Activated naive CD8-positive, alpha-beta T cell (primary cell): ENCODE data around the gene STX11.
A peak's percentile ranks its signal among the peaks of the same experiment; 100 is the strongest.

Experiments used
- H3K27ac Mint-ChIP-seq: one replicate; pipeline ENCODE4 v1.8.0; 2021; ENCODE audit warnings: mixed read lengths
- H3K27me3 Mint-ChIP-seq: one replicate; pipeline ENCODE4 v1.8.0; 2021; ENCODE audit warnings: mixed read lengths
- H3K36me3 Mint-ChIP-seq: one replicate; pipeline ENCODE4 v1.8.0; 2021; ENCODE audit warnings: mixed read lengths
- H3K4me1 Mint-ChIP-seq: one replicate; pipeline ENCODE4 v1.8.0; 2021; ENCODE audit warnings: low read depth, mixed read lengths
- H3K4me3 Mint-ChIP-seq: one replicate; pipeline ENCODE4 v1.8.0; 2021; ENCODE audit warnings: mild to moderate bottlenecking, mixed read lengths
- H3K9me3 Mint-ChIP-seq: one replicate; pipeline ENCODE4 v1.8.0; 2021; ENCODE audit warnings: low read depth, mixed read lengths

STX11 gene

DNA sequence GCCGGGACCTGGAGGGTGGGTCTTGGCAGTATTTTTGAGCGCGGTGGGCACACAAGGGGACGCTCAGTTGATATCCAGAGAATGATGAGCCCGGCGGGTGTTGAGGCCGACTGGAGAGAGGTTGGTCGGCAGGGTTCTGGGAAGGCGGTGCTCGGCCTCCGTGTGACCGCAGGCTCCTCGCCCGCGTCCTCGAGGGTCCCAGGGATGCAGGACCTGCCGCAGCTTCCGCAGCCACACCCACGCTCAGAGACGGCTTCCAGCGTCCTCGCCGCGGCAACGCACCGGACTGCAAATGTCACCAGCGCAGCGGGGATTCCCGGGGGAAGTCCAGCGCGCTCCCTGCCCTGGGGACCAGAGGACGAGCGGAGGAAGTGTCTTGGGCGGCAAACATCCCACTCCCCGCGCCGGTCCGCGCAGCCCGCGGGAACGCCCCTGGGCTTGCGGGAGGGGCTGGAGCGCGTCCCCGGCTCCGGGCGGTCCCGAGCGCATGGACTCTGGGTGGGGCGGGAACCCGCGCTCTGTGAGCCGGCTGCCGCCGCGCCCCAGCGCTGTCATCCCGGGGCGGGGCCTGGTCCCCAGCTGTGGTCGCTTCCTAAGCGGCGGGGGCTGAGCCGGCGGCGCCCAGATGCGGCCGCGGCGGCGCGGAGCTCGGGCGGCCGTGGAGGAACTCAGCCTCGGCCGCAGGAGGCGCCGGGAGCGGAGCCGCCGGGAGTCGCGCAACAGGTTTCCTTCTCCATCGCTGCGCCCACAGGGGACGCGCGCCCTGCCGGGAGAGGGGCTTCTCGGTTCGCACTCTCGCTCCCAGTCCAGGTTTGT lies at the start of gene STX11:
Gene STX11 (plus strand): TSS at position 624 of the 816 bp plus-strand sequence. CDS start 36,111 bp downstream, outside the sequence.
- peaks cover 34% of the 10 kb centered on the region for H3K4me1 Mint-ChIP-seq
- peak within 1 kb of the TSS; percentile 94 for H3K4me3 Mint-ChIP-seq
- H3K36me3 Mint-ChIP-seq, result peaks cover 11% of the 10 kb centered on the region
- H3K27me3 Mint-ChIP-seq, result no peaks in the 10 kb centered on the region
- H3K27ac Mint-ChIP-seq, result peak within 1 kb of the TSS; percentile 99
- no peaks in the 10 kb centered on the region for H3K9me3 Mint-ChIP-seq

DNA sequence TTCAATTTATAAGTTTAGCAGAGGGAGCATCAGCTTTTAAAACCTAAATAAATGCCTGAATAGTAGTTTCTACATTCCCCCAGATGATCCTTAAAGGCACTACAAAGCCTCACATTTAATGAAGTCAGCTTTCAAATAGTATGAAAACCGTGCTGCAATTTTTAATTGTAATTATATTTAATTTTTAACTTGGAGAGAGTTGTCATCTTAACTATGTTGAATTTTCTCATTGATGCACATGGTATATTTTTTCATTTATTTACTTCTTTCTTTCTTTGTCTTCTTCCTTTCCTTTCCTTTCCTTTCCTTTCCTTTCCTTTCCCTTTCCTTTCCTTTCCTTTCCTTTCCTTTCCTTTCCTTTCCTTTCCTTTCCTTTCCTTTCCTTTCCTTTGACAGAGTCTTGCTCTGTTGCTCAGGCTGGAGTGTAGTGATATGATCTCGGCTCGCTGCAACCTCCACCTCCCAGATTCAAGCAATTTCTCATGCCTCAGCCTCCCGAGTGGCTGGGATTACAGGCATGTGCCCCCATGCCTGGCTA lies 47.2 kb upstream of the STX11 start:
- Mint-ChIP-seq H3K4me1 (peaks cover 2% of the 10 kb centered on the region), H3K4me3 (no peak overlapping the region), H3K27ac (no peak overlapping the region), H3K9me3 (no peaks in the 10 kb centered on the region), H3K27me3 (no peaks in the 10 kb centered on the region), H3K36me3 (no peaks in the 10 kb centered on the region)

DNA sequence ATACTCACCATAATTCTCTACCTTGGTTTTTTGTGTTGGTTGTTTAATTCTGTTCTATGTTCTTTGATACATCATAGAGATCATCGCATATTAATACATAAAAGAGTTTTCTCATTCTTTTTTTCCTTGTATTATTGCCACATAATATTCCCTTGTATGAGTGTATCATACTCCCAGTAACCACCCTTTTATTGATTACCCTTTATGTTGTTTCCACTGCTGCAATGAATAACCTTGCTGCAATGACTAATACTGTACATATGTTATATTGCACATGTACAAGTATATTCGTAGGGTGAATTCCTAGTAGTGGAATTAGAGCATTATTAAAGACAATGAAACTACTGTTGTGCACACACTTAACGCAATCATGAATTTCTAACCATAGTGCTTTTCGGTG lies 45.8 kb upstream of the STX11 start:
- Mint-ChIP-seq H3K27me3 (no peaks in the 10 kb centered on the region), H3K9me3 (no peaks in the 10 kb centered on the region), H3K4me1 (peaks cover 2% of the 10 kb centered on the region), H3K27ac (no peak overlapping the region), H3K36me3 (no peaks in the 10 kb centered on the region), H3K4me3 (no peak overlapping the region)

DNA sequence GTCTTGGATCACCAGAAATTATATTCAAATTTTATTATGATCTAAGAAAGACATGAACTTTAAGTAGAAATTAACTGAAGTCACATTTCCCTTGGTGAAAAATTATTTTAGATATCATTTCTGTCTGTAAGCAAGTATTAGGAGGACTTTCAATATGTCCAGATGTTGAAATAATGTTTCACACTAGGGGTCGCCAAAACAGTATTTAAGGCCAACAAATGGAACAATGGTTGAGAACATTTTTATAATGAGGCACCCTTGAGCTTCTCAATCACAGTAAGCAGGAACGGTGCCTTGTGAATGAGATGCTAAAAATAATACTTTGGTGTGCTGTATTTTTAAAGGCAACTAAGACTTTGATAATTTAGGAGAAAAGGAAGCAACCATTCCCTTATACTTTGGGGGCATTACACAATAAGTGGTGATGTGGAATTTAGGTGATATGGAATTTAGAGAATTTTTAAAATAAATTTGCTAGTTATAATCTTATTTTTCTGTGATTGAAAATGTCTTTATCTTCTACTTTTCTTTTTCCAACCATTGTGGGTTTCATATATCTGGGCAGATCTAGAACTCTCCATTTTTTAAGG lies 45.3 kb upstream of the STX11 start:
- no peaks in the 10 kb centered on the region for H3K27me3 Mint-ChIP-seq
- H3K4me1 Mint-ChIP-seq, result peaks cover 2% of the 10 kb centered on the region
- no peaks in the 10 kb centered on the region for H3K9me3 Mint-ChIP-seq
- H3K27ac Mint-ChIP-seq, result no peak overlapping the region
- no peaks in the 10 kb centered on the region for H3K36me3 Mint-ChIP-seq
- H3K4me3 Mint-ChIP-seq, result no peak overlapping the region

DNA sequence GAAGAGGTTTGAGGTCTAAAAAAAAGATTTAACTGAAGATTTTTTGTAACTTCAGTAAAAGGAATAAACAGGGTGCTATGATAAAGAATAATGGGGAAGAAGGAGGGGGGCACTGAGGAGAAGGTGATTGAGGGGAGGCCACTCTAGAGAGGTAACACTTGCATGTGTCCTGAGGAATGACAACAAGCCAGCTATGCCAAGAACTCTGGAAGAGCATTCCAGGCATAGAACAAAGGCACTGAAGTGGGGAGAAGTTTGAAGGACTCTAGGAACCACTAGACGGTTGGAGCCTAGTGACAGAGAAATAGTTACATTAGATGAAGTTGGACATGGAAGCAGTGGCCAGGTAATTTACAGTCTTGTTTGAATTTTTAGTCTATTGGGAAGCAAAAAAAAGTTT lies 44.1 kb upstream of the STX11 start:
- no peaks in the 10 kb centered on the region for H3K36me3 Mint-ChIP-seq
- H3K4me1 Mint-ChIP-seq, result peaks cover 2% of the 10 kb centered on the region
- no peak overlapping the region for H3K4me3 Mint-ChIP-seq
- H3K27me3 Mint-ChIP-seq, result no peaks in the 10 kb centered on the region
- H3K27ac Mint-ChIP-seq, result no peak overlapping the region
- H3K9me3 Mint-ChIP-seq, result no peaks in the 10 kb centered on the region

DNA sequence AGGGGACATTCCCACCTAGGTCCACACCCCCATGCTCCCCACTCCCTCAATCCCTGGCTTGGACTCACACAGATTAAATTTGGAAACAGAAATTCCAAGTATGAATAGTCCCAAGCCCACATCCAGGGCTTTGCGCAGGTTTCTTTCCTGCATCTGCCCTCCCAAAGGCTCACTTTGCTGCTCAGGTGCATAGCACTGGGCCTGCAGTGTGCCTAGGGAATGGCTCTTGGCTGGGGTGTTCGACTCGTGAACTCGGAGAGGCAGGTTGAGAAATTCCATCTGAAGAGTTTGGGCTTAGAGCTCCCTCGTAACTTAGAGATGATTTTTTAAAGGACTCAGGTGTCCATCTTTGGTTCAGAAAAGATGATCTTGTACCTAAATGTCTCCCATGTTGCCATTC lies 40.1 kb upstream of the STX11 start:
- H3K36me3 Mint-ChIP-seq, result no peaks in the 10 kb centered on the region
- H3K4me1 Mint-ChIP-seq, result no peaks in the 10 kb centered on the region
- H3K9me3 Mint-ChIP-seq, result no peaks in the 10 kb centered on the region
- H3K27ac Mint-ChIP-seq, result no peak overlapping the region
- no peaks in the 10 kb centered on the region for H3K27me3 Mint-ChIP-seq
- no peak overlapping the region for H3K4me3 Mint-ChIP-seq

DNA sequence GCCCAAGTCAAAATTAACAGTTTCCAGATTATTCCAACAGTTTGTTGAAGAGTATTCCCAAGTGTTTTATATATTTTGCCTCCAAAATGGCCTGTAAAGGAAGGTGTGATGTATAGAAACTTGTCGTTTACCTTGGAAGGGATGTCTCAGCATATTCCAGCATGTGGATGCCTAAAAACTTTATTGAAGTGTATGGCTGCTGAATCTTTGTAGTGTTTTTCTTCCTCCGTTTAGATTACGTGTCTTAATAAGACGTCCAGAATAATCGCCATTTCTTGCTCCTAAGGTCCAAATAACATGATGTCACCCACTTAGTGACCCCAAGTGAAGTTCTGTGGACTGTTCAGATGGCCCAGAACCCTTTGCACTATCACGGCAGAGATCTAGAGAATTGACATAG lies 37.0 kb upstream of the STX11 start:
- Mint-ChIP-seq H3K4me1 (no peaks in the 10 kb centered on the region), H3K36me3 (no peaks in the 10 kb centered on the region), H3K4me3 (no peak overlapping the region), H3K27ac (no peak overlapping the region), H3K9me3 (no peaks in the 10 kb centered on the region), H3K27me3 (no peaks in the 10 kb centered on the region)

DNA sequence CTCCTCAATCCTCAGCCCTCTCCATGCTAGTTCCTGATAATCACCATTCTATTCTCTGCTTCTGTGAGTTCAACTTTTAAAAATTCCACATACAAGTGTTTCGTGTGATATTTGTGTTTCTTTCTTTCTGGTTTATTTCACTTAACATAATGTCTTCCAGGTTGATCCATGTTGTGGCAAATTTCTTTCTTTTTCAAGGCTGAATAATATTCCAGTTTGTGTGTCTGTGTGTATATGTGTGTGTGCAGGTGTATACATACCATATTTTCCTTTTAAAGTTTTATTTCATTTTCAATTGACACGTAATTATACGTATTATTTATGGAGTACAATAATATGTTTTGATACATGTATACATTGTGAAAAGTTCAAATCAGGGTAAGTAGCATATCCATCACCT lies 35.1 kb upstream of the STX11 start:
- H3K4me1 Mint-ChIP-seq, result no peaks in the 10 kb centered on the region
- H3K27ac Mint-ChIP-seq, result no peak overlapping the region
- no peaks in the 10 kb centered on the region for H3K36me3 Mint-ChIP-seq
- no peak overlapping the region for H3K4me3 Mint-ChIP-seq
- no peaks in the 10 kb centered on the region for H3K27me3 Mint-ChIP-seq
- H3K9me3 Mint-ChIP-seq, result no peaks in the 10 kb centered on the region

DNA sequence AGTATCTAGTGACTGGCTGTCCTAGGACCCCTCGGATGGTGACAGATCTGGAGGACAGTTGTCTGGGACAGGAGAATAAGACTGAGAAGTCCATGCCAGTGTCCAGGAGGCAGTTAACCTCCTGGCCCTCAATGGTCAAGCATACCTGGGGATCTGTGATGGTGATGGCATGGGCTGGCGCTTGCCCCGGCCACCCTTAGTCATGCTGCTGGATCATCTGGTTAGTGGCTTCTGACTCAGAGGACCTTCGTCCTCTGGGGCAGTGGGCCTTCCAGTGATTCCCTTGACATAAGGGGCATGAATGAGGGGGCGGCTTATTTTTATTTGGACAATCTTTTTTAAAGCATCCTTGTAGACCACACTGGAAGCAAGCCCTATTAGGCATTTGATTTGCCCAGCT lies 30.9 kb upstream of the STX11 start:
- Mint-ChIP-seq H3K27me3 (no peaks in the 10 kb centered on the region), H3K36me3 (no peaks in the 10 kb centered on the region), H3K27ac (no peak overlapping the region), H3K9me3 (no peaks in the 10 kb centered on the region), H3K4me3 (no peak overlapping the region), H3K4me1 (no peaks in the 10 kb centered on the region)

DNA sequence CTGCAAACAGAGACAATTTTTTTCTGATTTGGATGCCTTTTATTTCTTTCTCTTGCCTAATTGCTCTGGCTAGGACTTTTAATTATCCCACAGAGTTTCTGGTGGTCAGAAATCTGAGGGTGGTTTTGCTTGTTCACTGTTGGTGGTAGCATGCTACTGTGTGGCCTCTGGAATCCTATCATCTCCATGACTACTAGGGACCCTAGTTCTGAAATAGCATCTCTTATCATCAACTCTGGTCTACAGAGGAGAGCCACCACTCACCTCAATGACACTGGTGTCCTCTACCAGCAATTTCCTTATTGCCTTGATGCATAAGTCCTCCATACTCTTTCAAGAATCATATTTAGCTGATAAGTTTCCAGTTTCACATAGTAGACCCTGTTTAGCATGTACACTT lies 27.5 kb upstream of the STX11 start:
- Mint-ChIP-seq H3K4me3 (no peak overlapping the region), H3K27me3 (peaks cover 2% of the 10 kb centered on the region), H3K36me3 (peaks cover 3% of the 10 kb centered on the region)

DNA sequence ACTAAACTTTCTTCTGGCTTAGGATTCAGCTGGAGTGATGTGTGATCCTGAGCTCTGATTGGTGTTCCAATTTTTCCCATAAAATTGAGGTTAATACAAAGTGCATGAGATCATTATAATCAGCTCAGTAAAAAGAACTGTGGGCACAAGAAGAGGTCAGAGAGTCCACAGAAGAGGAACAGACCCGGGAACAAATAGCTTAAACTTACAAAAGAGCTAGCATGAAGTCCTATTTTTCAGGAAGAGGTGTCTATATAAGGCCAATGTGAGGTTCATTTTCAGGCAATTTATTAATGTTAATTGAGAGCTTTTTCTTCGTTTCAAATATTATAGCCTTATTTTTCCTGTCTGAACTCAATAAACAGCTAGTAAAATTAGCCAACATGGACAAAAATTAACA lies 26.9 kb upstream of the STX11 start:
- no peak overlapping the region for H3K4me3 Mint-ChIP-seq
- no peak overlapping the region for H3K27ac Mint-ChIP-seq
- no peaks in the 10 kb centered on the region for H3K9me3 Mint-ChIP-seq
- no peaks in the 10 kb centered on the region for H3K4me1 Mint-ChIP-seq
- peaks cover 3% of the 10 kb centered on the region for H3K36me3 Mint-ChIP-seq
- H3K27me3 Mint-ChIP-seq, result peaks cover 2% of the 10 kb centered on the region

More for the DNA sequence above, 27.5 kb upstream of the STX11 start:
- H3K27ac Mint-ChIP-seq, result no peak overlapping the region
- no peaks in the 10 kb centered on the region for H3K4me1 Mint-ChIP-seq
- H3K9me3 Mint-ChIP-seq, result no peaks in the 10 kb centered on the region

DNA sequence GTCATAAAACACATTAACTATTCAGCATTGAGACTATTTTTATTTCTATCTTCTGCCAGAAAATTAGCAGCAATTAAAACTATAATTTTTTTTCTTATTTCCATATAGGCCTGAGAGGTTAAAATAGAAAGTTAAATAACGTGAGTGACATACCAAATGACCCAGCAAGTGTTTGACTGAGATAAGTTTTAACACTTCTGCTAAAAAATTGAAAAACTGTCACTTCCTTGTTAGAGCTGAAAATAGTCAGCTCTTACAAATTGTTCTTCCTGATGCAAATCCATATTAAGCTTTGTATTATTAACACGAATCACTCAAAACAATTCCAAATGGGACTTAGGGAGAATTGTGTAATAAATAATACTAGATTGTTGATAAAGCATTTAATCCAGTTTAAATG lies 26.5 kb upstream of the STX11 start:
- Mint-ChIP-seq H3K36me3 (peaks cover 3% of the 10 kb centered on the region), H3K27me3 (peaks cover 3% of the 10 kb centered on the region), H3K4me3 (no peak overlapping the region), H3K9me3 (no peaks in the 10 kb centered on the region), H3K27ac (no peak overlapping the region), H3K4me1 (no peaks in the 10 kb centered on the region)

DNA sequence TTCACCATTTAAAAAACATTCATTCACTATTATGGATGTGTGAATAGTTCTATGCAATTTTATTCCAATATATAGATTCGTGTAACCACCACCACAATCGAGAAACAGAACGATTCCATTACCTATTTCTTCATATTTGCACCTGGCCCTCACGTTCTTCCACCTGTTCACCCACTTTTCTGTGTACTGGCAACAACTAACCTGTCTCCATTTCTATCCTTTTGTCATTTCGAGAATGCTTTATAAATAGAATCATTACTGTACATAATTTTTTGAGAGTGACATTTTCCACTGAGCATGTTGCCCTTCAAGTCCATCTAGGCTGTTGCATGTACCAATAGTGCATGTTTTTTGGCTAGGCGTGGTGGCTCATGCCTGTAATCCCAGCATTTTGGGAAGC lies 23.2 kb upstream of the STX11 start:
- peaks cover 17% of the 10 kb centered on the region for H3K4me1 Mint-ChIP-seq
- peaks cover 3% of the 10 kb centered on the region for H3K36me3 Mint-ChIP-seq
- no peaks in the 10 kb centered on the region for H3K9me3 Mint-ChIP-seq
- no peak overlapping the region for H3K4me3 Mint-ChIP-seq
- H3K27me3 Mint-ChIP-seq, result peaks cover 3% of the 10 kb centered on the region
- no peak overlapping the region for H3K27ac Mint-ChIP-seq

DNA sequence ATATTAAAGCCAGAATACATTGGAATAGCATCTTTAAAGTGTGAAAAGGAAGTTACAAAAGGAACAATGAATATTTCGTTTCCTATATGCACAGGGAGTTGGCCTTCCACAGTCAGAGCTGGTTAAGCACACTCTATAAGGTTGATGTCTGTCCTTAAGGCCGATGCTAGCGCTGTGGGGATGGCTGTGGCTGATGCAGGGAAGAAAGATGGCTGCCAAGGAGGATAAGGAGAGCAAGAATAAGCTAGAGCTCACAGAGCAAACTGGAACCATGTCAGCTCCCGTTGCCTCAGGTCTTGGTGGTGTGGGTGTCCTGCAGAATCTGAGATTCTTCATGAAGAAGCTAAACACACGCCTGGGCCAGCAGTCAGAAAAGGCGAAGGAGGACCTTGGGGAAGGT lies 20.8 kb upstream of the STX11 start:
- H3K27ac Mint-ChIP-seq, result peak overlapping the region; percentile 91
- H3K36me3 Mint-ChIP-seq, result peaks cover 3% of the 10 kb centered on the region
- no peak overlapping the region for H3K4me3 Mint-ChIP-seq
- peaks cover 3% of the 10 kb centered on the region for H3K27me3 Mint-ChIP-seq
- H3K9me3 Mint-ChIP-seq, result no peaks in the 10 kb centered on the region
- peaks cover 21% of the 10 kb centered on the region for H3K4me1 Mint-ChIP-seq

DNA sequence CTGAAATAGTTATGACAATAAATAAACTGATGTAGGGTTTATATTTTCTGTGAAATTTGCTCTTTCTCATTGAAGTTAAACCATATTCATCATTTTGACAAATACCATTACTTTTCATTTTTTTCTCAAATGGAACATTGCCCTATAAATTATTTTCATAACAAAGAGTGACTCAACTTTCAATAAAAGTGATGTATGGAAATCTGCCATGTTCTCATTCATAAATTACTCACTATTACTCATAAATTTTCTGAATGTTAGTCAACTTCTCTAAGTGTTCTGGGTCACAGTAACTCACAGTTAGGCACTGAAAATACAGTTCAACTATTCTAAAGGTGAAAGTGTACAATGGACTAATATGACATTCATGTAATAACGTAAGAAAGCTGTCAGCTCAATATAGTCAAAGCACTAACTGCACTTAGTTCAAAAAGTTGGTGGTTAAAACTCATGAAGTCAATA lies 19.0 kb upstream of the STX11 start:
- peak overlapping the region; percentile 91 for H3K27ac Mint-ChIP-seq
- peak overlapping the region; percentile 57 for H3K4me3 Mint-ChIP-seq

More for the DNA sequence above, 19.0 kb upstream of the STX11 start:
- Mint-ChIP-seq H3K9me3 (no peaks in the 10 kb centered on the region), H3K27me3 (peaks cover 2% of the 10 kb centered on the region), H3K36me3 (no peaks in the 10 kb centered on the region), H3K4me1 (peaks cover 21% of the 10 kb centered on the region)
